NB4 (cell line): ENCODE results near the gene MYADML2.

Experiments used
- CTCF ChIP-seq: IDR thresholded peaks from one replicate; pipeline ENCODE4 v1.5.1; 2012; ENCODE audit warnings: low read depth, low read length
- POLR2A ChIP-seq: IDR thresholded peaks from 2 replicates; pipeline ENCODE4 v1.6.1; 2011; ENCODE audit warnings: mild to moderate bottlenecking; ENCODE audit not compliant: insufficient read length; ENCODE audit errors: extremely low read depth

- TF ChIP-seq POLR2A = no peak
- TF ChIP-seq CTCF = no peak
Measured at GRCh38 chr17:81980122-81980521, 33.1 kb upstream of the MYADML2 start.
